Measurements from ENCODE around the gene CEBPA.

DNA sequence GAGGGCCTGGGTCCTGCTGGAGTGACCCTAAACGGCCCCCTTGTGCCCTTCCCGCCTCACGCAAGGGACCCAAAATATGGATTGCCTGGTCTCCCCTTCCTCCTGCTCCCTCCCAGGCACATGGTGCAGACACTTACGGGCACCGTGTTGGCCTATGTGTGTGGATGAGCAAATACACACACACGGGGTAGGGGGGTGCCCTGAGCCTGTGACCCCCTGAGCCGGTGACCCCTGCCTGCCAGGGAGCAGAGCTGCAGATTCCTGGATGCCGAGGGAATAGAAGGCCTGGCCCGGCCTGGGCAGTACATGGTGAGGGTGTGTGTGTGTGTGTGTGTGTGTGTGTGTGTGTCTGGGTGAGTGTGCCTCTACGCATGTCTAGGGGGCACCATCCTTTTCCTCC is 33.3 kb downstream of the CEBPA start:
- TF ChIP-seq, protein P1, sequence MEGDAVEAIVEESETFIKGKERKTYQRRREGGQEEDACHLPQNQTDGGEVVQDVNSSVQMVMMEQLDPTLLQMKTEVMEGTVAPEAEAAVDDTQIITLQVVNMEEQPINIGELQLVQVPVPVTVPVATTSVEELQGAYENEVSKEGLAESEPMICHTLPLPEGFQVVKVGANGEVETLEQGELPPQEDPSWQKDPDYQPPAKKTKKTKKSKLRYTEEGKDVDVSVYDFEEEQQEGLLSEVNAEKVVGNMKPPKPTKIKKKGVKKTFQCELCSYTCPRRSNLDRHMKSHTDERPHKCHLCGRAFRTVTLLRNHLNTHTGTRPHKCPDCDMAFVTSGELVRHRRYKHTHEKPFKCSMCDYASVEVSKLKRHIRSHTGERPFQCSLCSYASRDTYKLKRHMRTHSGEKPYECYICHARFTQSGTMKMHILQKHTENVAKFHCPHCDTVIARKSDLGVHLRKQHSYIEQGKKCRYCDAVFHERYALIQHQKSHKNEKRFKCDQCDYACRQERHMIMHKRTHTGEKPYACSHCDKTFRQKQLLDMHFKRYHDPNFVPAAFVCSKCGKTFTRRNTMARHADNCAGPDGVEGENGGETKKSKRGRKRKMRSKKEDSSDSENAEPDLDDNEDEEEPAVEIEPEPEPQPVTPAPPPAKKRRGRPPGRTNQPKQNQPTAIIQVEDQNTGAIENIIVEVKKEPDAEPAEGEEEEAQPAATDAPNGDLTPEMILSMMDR (IDR thresholded peaks at IDR 0.05), result no peak
- TF ChIP-seq POLR2A (IDR thresholded peaks at IDR 0.05), result no peak
